T-helper 9 cell (primary cell): ENCODE results near the gene CDC23.
"Not testable (repeated sequence)": the region's sequence is repeated elsewhere in the genome, so short reads cannot be mapped to it uniquely, and the experiment has no call there.

Source experiments
- DNase-seq: peaks from one replicate; pipeline ENCODE4 v3.0.0-alpha.2; 2020

The CDC23 gene

DNA sequence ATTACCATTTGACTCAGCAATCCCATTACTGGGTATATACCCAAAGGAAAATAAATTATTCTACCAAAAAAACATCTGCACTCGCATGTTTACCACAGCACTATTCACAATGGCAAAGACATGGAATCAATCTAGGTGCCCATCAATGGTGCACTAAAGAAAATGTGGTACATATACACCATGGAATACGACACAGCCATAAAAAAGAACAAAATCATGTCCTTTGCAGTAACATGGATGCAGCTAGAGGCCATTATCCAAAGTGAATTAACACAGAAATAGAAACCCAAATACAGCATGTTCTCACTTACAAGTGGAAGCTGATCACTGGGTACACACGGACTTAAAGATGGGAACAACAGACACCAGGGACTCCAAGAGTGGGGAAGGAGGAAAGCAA lies 2.1 kb downstream of the CDC23 start:
- DNase-seq, result no peak

DNA sequence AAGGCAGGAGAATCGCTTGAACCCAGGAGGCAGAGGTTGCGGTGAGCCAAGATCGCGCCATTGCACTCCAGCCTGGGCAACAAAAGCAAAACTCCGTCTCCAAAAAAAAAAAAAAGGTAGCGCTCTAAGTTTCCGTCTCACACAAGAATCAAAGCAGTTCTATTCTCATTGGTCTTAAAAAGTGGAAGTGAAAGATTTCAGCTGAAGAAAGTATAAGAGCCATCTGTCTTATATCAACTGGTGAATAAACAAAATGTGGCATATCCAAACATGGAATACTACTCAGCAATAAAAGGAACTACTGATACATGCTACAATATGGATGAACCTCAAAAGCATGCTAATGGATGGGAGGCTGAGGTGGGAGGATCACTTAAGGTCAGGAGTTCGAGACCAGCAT lies 19.3 kb downstream of the CDC23 start:
- DNase-seq, result not testable (repeated sequence)

DNA sequence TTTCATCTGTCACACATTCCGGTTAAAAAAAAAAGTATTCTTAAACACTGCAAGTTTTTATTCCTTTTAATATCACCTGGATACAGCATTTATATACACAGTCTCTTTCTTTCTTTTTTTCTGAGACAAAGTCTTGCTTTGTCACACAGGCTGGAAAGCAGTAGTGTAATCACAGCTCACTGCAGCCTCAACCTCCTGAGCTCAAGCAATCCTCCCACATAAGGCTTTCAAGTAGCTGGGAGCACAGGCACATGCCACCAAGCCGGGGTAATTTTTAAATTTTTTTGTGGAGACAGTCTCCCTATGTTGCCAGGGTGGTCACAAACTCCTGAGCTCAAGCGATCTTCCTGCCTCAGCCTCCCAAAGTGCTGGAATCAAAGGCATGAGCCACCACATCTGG lies 20.3 kb downstream of the CDC23 start:
- no peak for DNase-seq

DNA sequence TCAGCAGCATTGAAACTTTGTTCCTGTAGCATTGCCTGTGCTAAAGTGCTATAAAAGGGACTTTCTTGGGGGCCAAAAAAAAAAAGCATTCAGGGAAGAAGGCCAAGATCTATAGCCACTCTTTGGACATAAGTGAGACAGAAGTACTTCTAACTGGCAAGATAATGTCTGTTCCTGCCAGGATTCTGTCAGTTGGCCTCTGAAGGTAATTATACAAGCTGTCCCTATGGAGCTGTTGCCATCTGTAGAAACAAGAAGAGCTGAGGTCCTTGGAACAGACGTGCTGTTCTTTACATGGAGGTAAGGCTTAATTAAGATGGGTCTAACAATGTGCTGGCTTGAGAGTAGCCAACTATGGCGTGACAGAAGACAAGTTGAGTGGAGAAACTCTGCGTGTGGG lies 24.5 kb downstream of the CDC23 start:
- DNase-seq, result no peak

DNA sequence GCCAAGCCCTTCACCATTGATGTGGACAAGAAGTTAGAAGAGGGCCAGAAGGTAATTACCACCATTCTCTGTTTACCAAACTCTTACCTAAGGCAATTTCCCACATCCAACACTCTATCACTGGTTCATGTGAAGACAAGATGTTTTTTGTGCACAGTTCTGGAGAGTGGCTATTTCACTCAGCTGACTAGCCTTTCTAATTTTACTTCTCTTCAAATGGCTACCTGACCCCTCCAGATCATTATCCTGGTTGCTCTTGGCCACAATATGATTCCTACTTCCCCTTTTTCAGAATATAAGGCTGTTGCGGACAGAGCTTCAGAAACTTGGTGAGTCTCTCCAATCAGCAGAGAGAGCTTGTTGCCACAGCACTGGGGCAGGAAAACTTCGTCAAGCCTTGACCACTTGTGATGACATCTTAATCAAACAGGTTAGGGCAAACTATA lies 27.1 kb downstream of the CDC23 start:
- DNase-seq, result no peak

DNA sequence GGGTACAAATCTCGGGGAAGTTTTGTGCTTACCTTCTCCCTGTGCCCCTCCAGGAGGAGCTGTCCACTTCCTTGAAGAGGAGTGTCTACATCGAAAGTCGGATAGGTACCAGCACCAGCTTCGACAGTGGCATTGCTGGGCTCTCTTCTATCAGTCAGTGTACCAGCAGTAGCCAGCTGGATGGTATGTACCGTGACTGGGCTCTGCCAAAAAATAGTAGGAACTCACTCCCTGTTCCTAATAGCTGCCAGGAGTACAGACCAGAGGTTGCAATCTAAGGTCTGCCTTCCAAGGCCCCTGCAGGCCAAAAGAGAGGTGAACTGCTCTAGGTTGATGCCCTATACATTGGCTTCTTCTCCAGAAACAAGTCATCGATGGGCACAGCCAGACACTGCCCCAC lies 30.3 kb downstream of the CDC23 start:
- DNase-seq, result no peak

DNA sequence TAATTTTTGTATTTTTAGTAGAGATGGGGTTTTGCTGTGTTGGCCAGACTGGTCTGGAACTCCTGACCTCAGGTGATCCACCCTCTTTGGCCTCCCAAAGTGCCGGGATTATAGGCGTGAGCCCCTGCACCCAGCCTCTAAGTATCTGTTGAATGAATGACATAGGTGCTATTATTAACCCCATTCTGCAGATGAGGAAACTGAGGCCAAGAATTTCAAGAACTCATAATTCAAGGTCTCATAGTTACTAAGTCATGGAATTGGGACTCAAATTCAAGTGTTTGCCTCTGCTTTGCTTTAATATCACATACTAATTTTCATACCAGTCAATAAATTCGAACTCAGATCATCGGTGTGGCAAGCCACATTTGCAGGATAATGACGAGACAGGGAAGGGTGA lies 32.3 kb downstream of the CDC23 start:
- no peak for DNase-seq

DNA sequence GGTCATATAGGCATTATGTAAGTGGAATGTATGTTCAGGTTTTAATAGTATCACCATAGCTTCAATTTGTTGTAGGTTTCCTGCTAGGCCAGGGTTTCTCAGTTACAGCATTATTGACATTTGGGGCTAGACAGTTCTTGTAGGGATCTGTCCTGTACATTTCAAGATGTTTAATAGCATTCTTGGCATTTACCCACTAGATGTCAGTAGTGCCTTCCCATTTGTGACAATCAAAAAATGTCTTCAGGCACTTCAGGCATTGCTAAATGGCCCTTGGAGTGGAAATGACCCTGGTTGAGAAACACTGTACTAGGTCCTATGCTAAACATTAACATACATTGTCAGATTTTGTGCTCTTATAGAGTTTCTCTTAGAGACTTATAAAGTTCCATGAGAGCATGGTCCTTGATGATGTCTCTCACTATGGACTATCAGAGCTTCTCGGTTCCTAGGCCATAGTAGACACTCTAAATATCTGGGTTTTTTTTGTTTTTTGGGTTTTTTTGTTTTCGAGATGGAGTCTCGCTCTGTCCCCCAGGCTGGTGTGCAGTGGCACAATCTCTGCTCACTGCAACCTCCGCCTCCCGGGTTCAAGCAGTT lies 32.8 kb downstream of the CDC23 start:
- DNase-seq, result no peak

DNA sequence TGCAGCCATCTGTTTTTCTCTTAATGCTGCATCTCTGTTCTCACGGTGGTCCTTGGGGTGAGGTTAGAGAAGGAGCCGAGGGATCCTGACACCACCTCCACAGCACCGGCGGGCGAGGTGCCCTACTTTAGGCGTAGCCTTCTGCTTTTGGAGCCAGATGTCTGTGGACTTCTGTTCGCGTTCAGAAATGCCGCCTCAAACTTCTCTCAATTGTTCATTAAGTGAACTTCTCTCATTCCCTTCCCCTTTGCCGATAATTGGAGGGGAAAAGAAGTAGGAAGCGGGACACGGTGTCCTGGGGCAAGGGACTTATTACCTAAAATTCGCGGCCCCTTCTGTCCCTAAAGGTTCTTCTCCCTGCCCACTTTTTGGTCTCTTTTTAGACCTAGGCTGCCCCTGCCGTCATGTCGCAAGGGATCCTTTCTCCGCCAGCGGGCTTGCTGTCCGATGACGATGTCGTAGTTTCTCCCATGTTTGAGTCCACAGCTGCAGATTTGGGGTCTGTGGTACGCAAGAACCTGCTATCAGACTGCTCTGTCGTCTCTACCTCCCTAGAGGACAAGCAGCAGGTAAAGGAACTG lies 33.8 kb downstream of the CDC23 start:
- no peak for DNase-seq

DNA sequence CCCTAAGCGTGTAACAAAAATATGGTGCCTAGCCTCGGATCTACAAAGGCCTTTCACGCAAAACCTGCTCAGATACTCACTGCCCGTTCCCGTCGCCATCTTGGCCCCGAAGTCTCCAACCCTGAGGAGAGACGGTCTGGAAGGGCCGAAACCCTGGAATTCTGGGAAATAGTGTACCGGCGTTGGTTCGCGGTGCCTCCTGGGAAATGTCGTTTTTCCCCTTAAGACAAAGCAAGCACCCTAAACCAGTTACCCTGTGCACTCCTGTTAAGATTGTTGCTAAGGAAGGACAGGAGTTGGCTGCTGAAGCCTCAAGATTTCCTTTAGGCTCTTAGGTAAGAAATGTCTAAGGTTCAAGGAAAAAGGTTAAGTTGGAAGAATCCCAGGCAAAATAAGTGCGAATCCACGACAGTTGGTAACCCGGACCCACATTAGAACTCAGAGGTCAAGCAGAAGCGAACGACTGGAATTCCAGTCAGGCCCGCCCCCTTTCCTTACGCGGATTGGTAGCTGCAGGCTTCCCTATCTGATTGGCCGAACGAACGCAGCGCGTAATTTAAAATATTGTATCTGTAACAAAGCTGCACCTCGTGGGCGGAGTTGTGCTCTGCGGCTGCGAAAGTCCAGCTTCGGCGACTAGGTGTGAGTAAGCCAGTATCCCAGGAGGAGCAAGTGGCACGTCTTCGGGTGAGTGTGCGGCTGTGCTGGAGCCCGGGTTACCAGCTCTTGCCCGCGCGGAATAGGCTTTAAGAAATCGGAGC lies 34.4 kb downstream of the CDC23 start, which contains the start of the genes BRD8 and KIF20A:
Gene BRD8, minus strand, starts transcription at position 115 of the 761 bp plus-strand sequence. Its CDS starts 16 bp downstream, at position 99.
Gene KIF20A, plus strand, starts transcription at position 597 of the 761 bp plus-strand sequence. CDS start 569 bp downstream, outside the sequence.
- DNase-seq, result peak; percentile 84

DNA sequence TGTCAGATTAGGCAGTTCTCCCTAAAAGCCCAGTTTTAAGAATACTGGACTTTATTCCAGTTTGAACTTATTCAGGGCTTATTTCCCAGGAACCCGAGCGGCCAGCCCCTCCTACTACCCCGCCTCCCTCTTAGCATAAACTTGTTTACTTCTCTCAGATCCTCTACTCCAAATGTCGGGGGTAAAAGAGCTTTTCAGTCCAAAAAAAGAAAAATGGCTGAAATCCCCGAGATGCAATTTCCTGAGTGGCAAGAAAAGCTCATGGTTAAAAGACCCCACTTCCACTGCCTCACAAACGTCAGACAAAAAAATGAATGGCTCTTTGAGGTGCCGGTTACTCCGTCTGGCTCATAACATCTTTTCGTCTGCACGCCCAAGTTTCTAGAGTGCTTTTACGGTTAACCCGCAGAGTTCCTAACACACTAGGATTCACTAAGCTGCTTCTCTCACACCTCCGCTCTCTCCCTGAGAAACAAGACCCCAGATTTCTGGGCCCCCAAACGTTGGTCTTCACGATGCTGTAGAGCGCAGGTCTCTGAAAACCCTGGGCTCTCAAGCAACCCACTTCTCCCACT lies 35.1 kb downstream of the CDC23 start:
- DNase-seq, result no peak

DNA sequence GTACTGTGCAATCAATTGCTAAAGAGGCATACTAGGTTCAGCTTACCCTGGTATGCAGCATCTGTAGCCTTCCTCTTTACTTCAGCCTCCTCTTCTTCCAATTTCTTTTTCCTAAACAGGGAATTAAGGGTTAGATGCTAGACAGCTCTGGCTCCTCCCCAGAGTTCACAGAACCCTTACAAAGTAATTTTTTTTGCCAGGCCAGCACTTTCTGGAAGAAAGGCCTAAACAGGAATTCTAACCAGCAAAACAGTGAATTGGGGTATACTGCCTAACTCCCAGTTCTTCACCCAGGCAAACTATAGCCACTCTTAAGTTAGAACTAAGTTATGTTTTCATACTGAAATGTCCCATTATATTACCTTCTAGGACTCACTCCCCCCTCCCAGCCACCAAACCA lies 42.8 kb downstream of the CDC23 start:
- DNase-seq, result no peak

DNA sequence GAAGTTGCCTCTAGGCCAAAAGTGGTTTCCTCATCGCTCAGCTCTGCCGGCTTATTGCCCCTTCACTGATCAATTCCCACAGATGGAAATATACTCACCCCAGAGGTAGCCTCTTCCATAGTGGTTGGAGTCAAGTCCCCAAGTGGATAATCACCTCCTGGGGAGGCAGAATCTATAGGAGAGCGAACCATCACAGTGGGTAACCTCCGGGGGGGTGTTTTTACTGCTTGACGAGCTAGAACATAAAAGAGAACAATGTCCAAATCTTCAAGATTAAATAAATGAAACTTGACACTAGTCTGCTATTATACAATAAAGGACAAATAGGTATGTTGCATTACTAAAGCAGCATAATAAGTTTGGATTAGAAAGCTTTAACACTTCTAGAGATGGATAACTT lies 44.0 kb downstream of the CDC23 start:
- no peak for DNase-seq

DNA sequence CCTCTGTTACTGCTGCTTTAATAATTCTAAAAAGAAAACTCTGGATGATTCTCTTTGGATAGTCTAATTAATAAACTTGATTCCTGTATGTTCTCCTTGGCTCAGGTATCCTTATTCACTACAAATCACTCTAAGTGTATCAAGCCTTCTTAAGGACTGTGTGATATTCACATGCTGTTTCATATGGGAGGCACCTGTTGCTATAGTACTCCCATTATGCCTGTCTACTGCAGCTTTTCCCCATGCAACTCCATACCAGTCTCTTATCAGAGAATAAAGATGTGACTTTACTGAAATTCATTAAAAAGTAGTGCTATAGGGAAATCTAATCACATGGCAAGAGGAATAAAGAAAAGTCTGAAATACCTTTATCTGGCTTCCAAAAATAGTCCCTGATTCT lies 49.4 kb downstream of the CDC23 start:
- no peak for DNase-seq

DNA sequence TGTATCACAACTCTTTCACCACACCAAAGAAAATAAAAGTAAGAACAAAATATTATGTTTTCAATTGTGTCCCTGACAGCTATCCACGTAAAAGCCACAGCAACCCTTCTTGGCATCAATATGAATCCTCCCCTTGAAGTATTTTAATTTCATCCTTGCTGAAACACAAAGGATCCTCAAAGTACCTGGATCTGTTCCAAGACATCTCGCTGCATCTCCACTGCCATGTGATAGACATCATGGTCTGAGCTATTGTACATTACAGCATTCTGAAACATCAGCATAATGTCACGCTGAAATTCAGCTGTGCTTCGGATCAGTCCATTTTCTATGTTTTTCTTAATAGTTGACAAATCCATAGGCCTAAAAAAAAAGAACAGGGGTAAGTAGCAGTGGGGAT lies 52.4 kb downstream of the CDC23 start:
- no peak for DNase-seq

DNA sequence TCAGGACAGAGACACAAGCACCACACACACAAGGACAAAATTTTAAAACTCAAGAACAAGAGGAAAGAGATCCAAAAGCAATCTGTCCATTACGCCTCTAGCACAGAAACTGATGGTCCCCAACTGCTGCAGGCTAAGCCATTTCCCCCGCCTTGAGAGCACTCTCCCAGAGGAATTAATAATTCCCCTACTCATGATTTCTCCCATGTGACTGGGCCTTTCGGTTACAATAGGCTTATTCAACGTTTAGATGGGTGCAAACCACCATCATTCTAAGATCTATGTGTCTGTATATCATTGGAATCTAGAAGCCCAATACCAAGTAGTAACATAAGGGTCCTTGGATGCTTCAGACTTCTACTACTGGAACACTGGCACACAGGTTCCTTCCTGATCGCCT lies 53.5 kb downstream of the CDC23 start:
- no peak for DNase-seq

DNA sequence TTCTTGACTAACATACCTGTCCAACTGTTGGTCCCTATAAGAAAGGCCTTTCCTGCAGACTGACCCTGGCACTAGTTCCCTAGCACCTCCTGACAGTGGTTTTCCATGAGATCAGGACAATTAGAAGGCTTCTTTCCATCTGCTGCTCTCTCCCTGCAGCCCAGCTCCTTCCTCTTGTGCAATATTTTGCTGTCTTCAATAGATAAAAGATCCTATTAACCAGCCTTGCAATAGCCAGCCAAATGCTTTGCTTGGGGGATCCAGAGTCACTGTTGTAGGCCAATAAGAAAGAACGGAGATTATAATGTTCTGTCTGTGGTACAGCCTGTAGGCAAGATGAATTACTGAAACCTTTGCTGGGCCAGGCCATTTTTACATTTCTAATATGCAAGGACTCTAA lies 55.5 kb downstream of the CDC23 start:
- DNase-seq, result no peak

DNA sequence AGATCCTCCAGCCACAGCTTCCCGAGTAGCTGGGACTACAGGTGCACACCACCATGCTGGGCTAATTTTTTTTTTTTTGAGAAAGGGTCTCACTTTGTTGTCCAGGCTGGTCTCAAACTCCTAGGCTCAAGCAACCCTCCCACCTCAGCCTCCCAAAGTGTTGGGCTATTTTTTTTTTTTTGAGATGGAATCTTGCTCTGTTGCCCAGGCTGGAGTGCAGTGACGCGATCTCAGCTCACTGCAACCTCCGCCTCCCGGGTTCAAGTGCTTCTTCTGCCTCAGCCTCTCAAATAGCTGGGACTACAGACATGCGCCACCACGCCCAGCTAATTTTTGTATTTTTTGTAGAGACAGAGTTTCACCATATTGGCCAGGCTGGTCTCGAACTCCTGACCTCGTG lies 57.1 kb downstream of the CDC23 start:
- not testable (repeated sequence) for DNase-seq

DNA sequence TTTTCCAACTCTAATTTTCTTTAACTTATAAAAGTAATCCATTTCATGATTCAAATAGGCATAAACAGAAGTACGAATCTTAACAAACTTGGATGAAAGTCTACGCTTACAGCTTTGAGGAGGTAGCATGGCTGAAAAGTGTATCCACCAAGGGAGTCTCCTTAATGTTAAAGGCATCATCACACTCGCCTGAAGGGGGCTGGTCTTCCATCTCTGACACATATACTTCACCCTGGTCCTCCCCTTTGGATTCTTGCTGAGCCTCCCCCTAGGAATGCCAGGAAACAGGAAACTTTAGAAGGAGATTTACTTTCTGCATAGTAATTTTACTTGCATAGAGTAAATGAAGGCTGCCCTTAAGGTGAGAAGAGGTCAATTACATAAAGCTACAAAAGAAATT lies 63.6 kb downstream of the CDC23 start:
- DNase-seq, result no peak

DNA sequence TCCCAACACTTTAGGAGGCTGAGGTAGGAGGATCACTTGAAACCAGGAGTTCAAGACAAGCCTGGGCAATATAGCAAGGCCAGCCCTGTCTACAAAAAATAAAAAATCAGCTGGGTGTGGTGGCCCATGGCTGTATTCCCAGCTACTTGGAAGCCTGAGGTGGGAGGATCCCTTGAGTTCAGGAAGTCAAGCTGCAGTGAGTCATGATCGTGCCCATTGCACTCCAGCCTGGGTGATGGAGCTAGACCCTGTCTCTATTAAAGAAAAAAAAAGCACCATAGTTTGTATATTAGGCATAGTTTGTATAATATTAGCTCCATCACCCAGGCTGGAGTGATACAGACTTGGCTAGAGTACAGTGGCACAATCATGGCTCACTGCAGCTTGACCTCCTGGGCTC lies 64.3 kb downstream of the CDC23 start:
- DNase-seq, result no peak

DNA sequence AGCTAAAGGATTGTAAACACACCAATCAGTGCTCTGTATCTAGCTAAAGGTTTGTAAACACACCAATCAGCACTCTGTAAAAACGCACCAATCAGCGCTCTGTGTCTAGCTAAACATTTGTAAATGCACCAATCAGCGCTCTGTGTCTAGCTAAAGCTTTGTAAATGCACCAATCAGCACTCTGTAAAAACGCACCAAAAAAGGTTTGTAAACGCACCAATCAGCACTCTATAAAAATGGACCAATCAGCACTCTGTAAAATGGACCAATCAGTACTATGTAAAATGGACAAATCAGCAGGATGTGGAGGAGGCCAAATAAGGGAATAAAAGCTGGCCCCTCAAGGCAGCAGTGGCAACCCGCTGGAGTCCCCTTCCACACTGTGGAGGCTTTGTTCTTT lies 69.5 kb downstream of the CDC23 start:
- not testable (repeated sequence) for DNase-seq

DNA sequence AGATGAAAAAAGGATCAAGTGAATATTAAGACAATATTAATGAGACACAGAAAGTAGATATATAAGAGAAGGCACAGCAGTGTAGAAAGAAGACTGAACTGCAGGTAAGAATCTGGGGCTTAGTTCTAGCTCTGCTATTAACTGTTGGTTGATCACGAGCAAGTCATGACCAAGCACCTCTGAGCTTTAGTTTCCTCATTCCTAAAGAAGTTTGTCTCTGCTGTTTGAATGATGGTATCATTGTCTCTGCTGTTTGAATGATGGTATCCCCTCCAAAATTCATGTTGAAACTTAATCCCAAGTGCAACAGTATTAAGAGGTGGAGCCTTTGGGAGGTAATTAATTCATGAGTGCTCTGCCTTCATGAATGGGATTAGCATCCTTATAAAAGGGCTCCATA lies 71.4 kb downstream of the CDC23 start:
- DNase-seq, result no peak

DNA sequence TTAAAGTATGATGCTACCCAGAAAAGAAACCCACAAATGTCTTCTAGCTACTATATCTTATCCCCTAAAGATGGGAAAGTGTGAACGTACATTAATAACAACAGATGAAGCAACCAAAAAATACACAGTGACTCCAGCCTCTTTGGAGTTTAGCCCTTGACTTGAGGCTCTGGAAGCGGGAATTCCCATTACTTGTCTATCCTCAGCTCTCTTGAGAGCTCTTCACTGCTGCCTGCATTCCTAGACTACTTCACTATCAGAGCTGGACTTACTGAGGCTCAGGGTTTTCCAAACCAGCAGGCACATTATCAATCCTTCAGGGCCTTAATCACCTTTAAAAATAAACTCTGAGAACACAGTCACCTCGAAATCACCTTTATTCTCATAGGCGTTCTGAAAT lies 72.9 kb downstream of the CDC23 start:
- no peak for DNase-seq

DNA sequence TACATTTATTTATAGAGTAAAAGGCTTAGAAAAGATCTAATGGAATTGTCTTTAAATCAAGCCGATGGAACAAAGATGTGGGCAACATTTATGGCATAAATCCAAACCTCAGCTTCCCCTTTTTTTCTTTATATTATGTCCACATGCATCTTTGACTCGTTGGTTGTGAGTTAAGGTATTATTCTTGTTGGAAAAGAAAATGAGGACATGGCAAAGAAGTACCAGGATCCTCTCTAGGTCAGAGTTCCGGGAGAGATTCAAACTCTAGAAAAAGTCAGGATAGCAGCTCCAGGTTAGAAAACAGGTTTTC lies 73.4 kb downstream of the CDC23 start:
- DNase-seq, result no peak
